H1 (cell line): Measurements from ENCODE around the gene TCF4. TPM values are rescaled to one million over a fixed set of nuclear protein-coding genes. Genes with fewer than 3 reads are reported as not detected.

ENCODE experiments used
- CTCF ChIA-PET: fragments of 300-600 bp; sonication (Branson Sonifier 250); formaldehyde crosslinking; loops from one replicate; lab custom pipeline; 2021; ENCODE audit not compliant: partially characterized antibody; lab: Charles Lee
- POLR2A ChIA-PET: fragments of 300-600 bp; sonication (Branson Sonifier 250); formaldehyde crosslinking; loops from one replicate; lab custom pipeline; 2021; ENCODE audit warnings: inconsistent platforms; ENCODE audit not compliant: partially characterized antibody; lab: Charles Lee
- DNase-seq, 2 experiments: peaks; one replicate each; pipeline versions ENCODE4 v3.0.0 to v3.0.0-alpha.2; 2010 to 2022; ENCODE audit warnings: low spot score in 2 of 2, low read depth in 1 of 2, mixed read lengths in 1 of 2
- FAIRE-seq: peaks from 2 replicates; lab custom pipeline; 2011; peaks lifted over from hg19 to GRCh38; lab: Jason Lieb, UNC
- H2AFZ ChIP-seq: 2 replicates; pipeline ENCODE4 v1.8.1; 2012; ENCODE audit warnings: low read length, inconsistent platforms
- H2AK5ac ChIP-seq: 2 replicates; pipeline ENCODE4 v1.6.1; 2013; ENCODE audit warnings: low read depth, low read length
- H2BK120ac ChIP-seq: replicated peaks from 2 replicates; pipeline ENCODE3; 2013; ENCODE audit warnings: low read depth, low read length, inconsistent platforms
- H2BK12ac ChIP-seq: 2 replicates; pipeline ENCODE4 v1.6.1; 2013; ENCODE audit warnings: low read depth, low read length
- H2BK15ac ChIP-seq: 2 replicates; pipeline ENCODE4 v1.6.1; 2013; ENCODE audit warnings: low read length
- H2BK20ac ChIP-seq: 2 replicates; pipeline ENCODE4 v1.6.1; 2013; ENCODE audit warnings: low read length
- H2BK5ac ChIP-seq: 2 replicates; pipeline ENCODE4 v1.6.1; 2013; ENCODE audit warnings: low read depth, low read length
- H3K14ac ChIP-seq: 2 replicates; pipeline ENCODE4 v1.6.1; 2013; ENCODE audit warnings: inconsistent platforms; ENCODE audit not compliant: insufficient read length
- H3K18ac ChIP-seq: 2 replicates; pipeline ENCODE4 v1.6.1; 2013; ENCODE audit warnings: low read length; ENCODE audit errors: extremely low read depth
- H3K23ac ChIP-seq: 2 replicates; pipeline ENCODE4 v1.6.1; 2013; ENCODE audit warnings: inconsistent platforms; ENCODE audit not compliant: insufficient read length
- H3K23me2 ChIP-seq: 2 replicates; pipeline ENCODE4 v1.6.1; 2013; ENCODE audit warnings: low read depth, low read length
- H3K27ac ChIP-seq: 2 replicates; pipeline ENCODE4 v1.6.1; 2011; ENCODE audit warnings: low read depth, low read length, inconsistent platforms
- H3K27me3 ChIP-seq, 4 experiments: replicated peaks in 1 of 4; 1 replicate in 1 of 4; 2 replicates in 3 of 4; pipeline versions ENCODE4 v1.6.1 to v1.8.1; 2011 to 2013; ENCODE audit warnings: low read length in 3 of 4, mild to moderate bottlenecking in 3 of 4, inconsistent platforms in 2 of 4, mixed read lengths in 2 of 4, moderate library complexity in 1 of 4; ENCODE audit not compliant: control insufficient read depth in 3 of 4, insufficient read depth in 3 of 4; ENCODE audit errors: extremely low read depth in 1 of 4
- H3K36me3 ChIP-seq, 4 experiments: 2 replicates each; pipeline versions ENCODE4 v1.6.1 to v1.8.1; 2011 to 2013; ENCODE audit warnings: mild to moderate bottlenecking in 4 of 4, low read length in 3 of 4, moderate library complexity in 2 of 4, control low read depth in 1 of 4, inconsistent platforms in 1 of 4; ENCODE audit not compliant: insufficient read depth in 4 of 4, control insufficient read depth in 2 of 4
- H3K4ac ChIP-seq: replicated peaks from 2 replicates; pipeline ENCODE3; 2013; ENCODE audit warnings: low read length, low read depth, mixed read lengths, inconsistent platforms; ENCODE audit not compliant: insufficient read length
- H3K4me1 ChIP-seq, 4 experiments: replicated peaks in 1 of 4; 1 replicate in 1 of 4; 2 replicates in 3 of 4; pipeline versions ENCODE4 v1.6.1 to v1.8.1; 2011 to 2013; ENCODE audit warnings: low read length in 3 of 4, inconsistent platforms in 2 of 4, mixed read lengths in 1 of 4; ENCODE audit not compliant: insufficient read depth in 4 of 4, control insufficient read depth in 3 of 4
- H3K4me2 ChIP-seq, 2 experiments: 2 replicates each; pipeline versions ENCODE4 v1.6.1 to v1.8.1; 2011 to 2013; ENCODE audit warnings: low read depth in 2 of 2, low read length in 2 of 2, control low read depth in 1 of 2, inconsistent platforms in 1 of 2, mild to moderate bottlenecking in 1 of 2; ENCODE audit not compliant: insufficient read depth in 1 of 2
- H3K4me3 ChIP-seq, 4 experiments: fragments of 200-600, 300-600 bp in 1 of 4; sonication (generic), shearing (Covaris generic), sonication (Bioruptor Twin) in 1 of 4; 2 replicates each; pipeline versions ENCODE4 v1.5.1 to v1.8.1; 2011 to 2016; ENCODE audit warnings: low read length in 4 of 4, low read depth in 3 of 4, control low read depth in 2 of 4, inconsistent platforms in 2 of 4, mild to moderate bottlenecking in 2 of 4, mixed read lengths in 1 of 4, moderate library complexity in 1 of 4; ENCODE audit not compliant: insufficient read depth in 2 of 4; ENCODE audit errors: extremely low read depth in 1 of 4
- H3K56ac ChIP-seq: replicated peaks from 2 replicates; pipeline ENCODE3; 2013; ENCODE audit warnings: low read depth, mild to moderate bottlenecking, mixed read lengths, low read length, inconsistent platforms; ENCODE audit not compliant: insufficient read length
- H3K79me1 ChIP-seq: 2 replicates; pipeline ENCODE4 v1.6.1; 2013; ENCODE audit warnings: low read depth, low read length, control low read depth
- H3K79me2 ChIP-seq, 2 experiments: 2 replicates each; pipeline versions ENCODE4 v1.6.1 to v1.8.1; 2012 to 2013; ENCODE audit warnings: low read length in 2 of 2, mild to moderate bottlenecking in 2 of 2, inconsistent platforms in 1 of 2; ENCODE audit not compliant: insufficient read depth in 2 of 2, control insufficient read depth in 1 of 2
- H3K9ac ChIP-seq, 4 experiments: replicated peaks in 1 of 4; 1 replicate in 1 of 4; 2 replicates in 3 of 4; pipeline versions ENCODE4 v1.6.1 to v1.8.1; 2011 to 2013; ENCODE audit warnings: low read depth in 3 of 4, low read length in 3 of 4, control low read depth in 2 of 4, mild to moderate bottlenecking in 2 of 4, moderate library complexity in 2 of 4, inconsistent platforms in 1 of 4; ENCODE audit errors: extremely low read depth in 1 of 4
- H3K9me3 ChIP-seq, 2 experiments: 2 replicates each; pipeline versions ENCODE4 v1.6.1 to v1.8.1; 2012 to 2013; ENCODE audit warnings: mild to moderate bottlenecking in 2 of 2, moderate library complexity in 2 of 2, control low read depth in 1 of 2, inconsistent platforms in 1 of 2, low read depth in 1 of 2, low read length in 1 of 2, mixed read lengths in 1 of 2; ENCODE audit not compliant: insufficient read depth in 2 of 2
- H4K20me1 ChIP-seq, 2 experiments: replicated peaks in 1 of 2; 2 replicates each; pipeline versions ENCODE3 to v1.8.1; 2011 to 2013; ENCODE audit warnings: inconsistent platforms in 2 of 2, low read length in 2 of 2, mild to moderate bottlenecking in 1 of 2; ENCODE audit not compliant: insufficient read depth in 2 of 2, control insufficient read depth in 1 of 2
- H4K5ac ChIP-seq: 2 replicates; pipeline ENCODE4 v1.6.1; 2013; ENCODE audit warnings: low read length, low read depth, mixed read lengths, inconsistent platforms; ENCODE audit not compliant: insufficient read length
- H4K8ac ChIP-seq: 2 replicates; pipeline ENCODE4 v1.8.0; 2013; ENCODE audit warnings: mild to moderate bottlenecking, moderate library complexity, low read length, inconsistent platforms; ENCODE audit not compliant: insufficient read depth; ENCODE audit errors: extremely low read depth
- H4K91ac ChIP-seq: replicated peaks from 2 replicates; pipeline ENCODE3; 2013; ENCODE audit warnings: low read length, mixed read lengths, inconsistent platforms; ENCODE audit not compliant: insufficient read length
- ATF3 ChIP-seq: IDR thresholded peaks from 2 replicates; pipeline ENCODE4 v1.6.1; 2011; ENCODE audit warnings: low read depth, mild to moderate bottlenecking, low read length; ENCODE audit not compliant: insufficient read depth
- E2F6 ChIP-seq: IDR thresholded peaks from 2 replicates; pipeline ENCODE4 v1.6.1; 2012; ENCODE audit warnings: inconsistent platforms
- EGR1 ChIP-seq: IDR thresholded peaks from 2 replicates; pipeline ENCODE4 v1.6.1; 2011; ENCODE audit warnings: low read depth, low read length, borderline replicate concordance
- HDAC6 ChIP-seq: IDR thresholded peaks from one replicate; pipeline ENCODE4 v1.7.1; 2012; ENCODE audit warnings: low read depth, mild to moderate bottlenecking, inconsistent platforms, low read length, moderate library complexity
- JUND ChIP-seq: IDR thresholded peaks from 2 replicates; pipeline ENCODE4 v1.6.1; 2011; ENCODE audit warnings: mild to moderate bottlenecking, improper control_type of control experiment, low read length
- PHF8 ChIP-seq: fragments of 200-600 bp; sonication (generic); conservative IDR thresholded peaks from 2 replicates; pipeline ENCODE4 v1.7.1; 2012; ENCODE audit warnings: low read depth, mild to moderate bottlenecking, inconsistent platforms, low read length, moderate library complexity
- RNF2 ChIP-seq: fragments of 200-900, 300-1000 bp; sonication (generic); IDR thresholded peaks from 2 replicates; pipeline ENCODE4 v1.7.1; 2016; ENCODE audit warnings: borderline replicate concordance, low read depth, mild to moderate bottlenecking, antibody characterized with exemption, low read length; ENCODE audit not compliant: poor library complexity, severe bottlenecking; ENCODE audit errors: missing control alignments
- SIN3A ChIP-seq, 2 experiments: IDR thresholded peaks in 1 of 2; conservative IDR thresholded peaks in 1 of 2; 2 replicates each; pipeline ENCODE4 v1.6.1; 2011 to 2012; ENCODE audit warnings: low read length in 2 of 2, improper control_type of control experiment in 1 of 2, low read depth in 1 of 2, mild to moderate bottlenecking in 1 of 2
- SIX5 ChIP-seq: IDR thresholded peaks from 2 replicates; pipeline ENCODE4 v1.6.1; 2011; ENCODE audit warnings: mild to moderate bottlenecking, low read depth, low read length
- SP2 ChIP-seq: IDR thresholded peaks from 2 replicates; pipeline ENCODE4 v1.6.1; 2012; ENCODE audit warnings: mild to moderate bottlenecking, low read length, inconsistent platforms
- SP4 ChIP-seq: IDR thresholded peaks from 2 replicates; pipeline ENCODE4 v1.6.1; 2012; ENCODE audit warnings: low read length, inconsistent platforms
- SRF ChIP-seq: IDR thresholded peaks from 2 replicates; pipeline ENCODE4 v1.6.1; 2011; ENCODE audit warnings: mild to moderate bottlenecking, low read depth, low read length, moderate library complexity
- TAF7 ChIP-seq: optimal IDR thresholded peaks from 2 replicates; pipeline ENCODE3; 2011; ENCODE audit warnings: low read depth, mild to moderate bottlenecking, inconsistent platforms, low read length, moderate library complexity, borderline replicate concordance
- WGBS, 2 experiments: shearing (Covaris generic) in 1 of 2; methylation state at CpG; one replicate each; pipeline versions ENCODE4 v1.1.6 to v1.1.7; 2013 to 2015; ENCODE audit warnings: low lambda C conversion rate in 2 of 2, mixed read lengths in 2 of 2, inconsistent platforms in 1 of 2, low coverage in 1 of 2, missing lambda C conversion rate in 1 of 2; ENCODE audit not compliant: insufficient replicate concordance in 2 of 2, insufficient coverage in 1 of 2, insufficient read length in 1 of 2; ENCODE audit errors: extremely low coverage in 1 of 2, missing lambda C conversion rate in 1 of 2; 5-methylcytosine and 5-hydroxymethylcytosine counted together
- polyA plus RNA-seq, 7 experiments: library from polyadenylated mRNA; depleted of rRNA in 3 of 7; stranded (reverse) in 5 of 7; unstranded in 2 of 7; fragments of >200 nt in 5 of 7; fragments of 200-250 nt in 2 of 7; gene quantifications; 1 replicate in 5 of 7; 2 replicates in 1 of 7; 4 replicates in 1 of 7; pipeline versions ENCODE4 v1.2.1 to v1.2.3, GENCODE V29; 2011 to 2013; ENCODE audit warnings: missing spikeins in 2 of 7, mixed read lengths in 2 of 7
- total RNA-seq: library from RNA; stranded (reverse); fragmentation: NEBNext Ultra II Directional; extraction: Animal tissue kit (Norgen Biotek cat#: 25700); gene quantifications from 2 replicates; pipeline ENCODE4 v1.2.1, GENCODE V29; 2021

Gene TCF4
- total and polyA plus RNA-seq, 2 of the 8 experiments (the other 6 are each of a cell fraction or from before 2014, with no cell fraction given), result 59.3 to 118 TPM

- Histone ChIP-seq H2BK120ac (no peak overlapping the region), H3K56ac (no peak overlapping the region), H2BK15ac (no peak overlapping the region), H3K18ac (no peak overlapping the region), H4K91ac (no peak overlapping the region), H4K5ac (no peak overlapping the region), H3K9ac (no peak overlapping the region), H2BK12ac (no peak overlapping the region), H3K4me2 (no peak overlapping the region), H3K27me3 (no peaks in the 10 kb centered on the region), H3K4me1 (peaks cover 0 to 10% (median 7%) of the 10 kb centered on the region in 4 experiments; a peak in 4 of 7 replicates), H3K79me2 (peaks cover 0 to 87% of the 10 kb centered on the region in 2 experiments; a peak in 3 of 4 replicates), H3K79me1 (peaks cover 3% of the 10 kb centered on the region; the same call in 1 of the 2 replicates), H2BK5ac (no peak overlapping the region), H3K4me3 (no peak overlapping the region), H2AK5ac (no peak overlapping the region), H3K23ac (no peak overlapping the region), H3K27ac (no peak overlapping the region), H4K20me1 (peaks cover 0 to 1% of the 10 kb centered on the region in 2 experiments), H3K36me3 (no peaks in the 10 kb centered on the region), H3K9me3 (no peaks in the 10 kb centered on the region), H3K23me2 (no peaks in the 10 kb centered on the region), H2AFZ (no peak overlapping the region), H4K8ac (no peak overlapping the region), H3K14ac (no peak overlapping the region), H2BK20ac (no peak overlapping the region), H3K4ac (no peak overlapping the region)
- no peak for DNase-seq
- ChIA-PET CTCF (interaction anchor here (1.0 to 1.9 kb wide), 2 partner anchors 14 to 91 kb away, joined by 3 to 6 read pairs; no protein-coding TSS in a partner anchor), POLR2A (no interaction called here)
- WGBS, 2 experiments, result 97% methylated on average over 2 of the region's 2 CpGs; no CpG with 5 or more reads in 1 of the 2 experiments
- no peak for FAIRE-seq
- TF ChIP-seq EGR1, result no peak
- TF ChIP-seq RNF2, result no peak
- no peak for TF ChIP-seq ATF3
- TF ChIP-seq E2F6, result no peak
- TF ChIP-seq HDAC6, result no peak
- TF ChIP-seq TAF7, result no peak
- no peak for TF ChIP-seq SP4
- no peak for TF ChIP-seq SP2
- TF ChIP-seq PHF8, result no peak
- TF ChIP-seq SRF, result no peak
- no peak for TF ChIP-seq SIX5
- TF ChIP-seq SIN3A (conservative IDR thresholded peaks at IDR 0.05 in 1 of 2, IDR thresholded peaks at IDR 0.05 in 1 of 2; ENCODE audit: low read depth in 1 of 2, low read length in 2 of 2), result no peak
- no peak for TF ChIP-seq JUND
Measured at GRCh38 chr18:55430026-55430425, 158.0 kb downstream of the TCF4 start.
